GM11168 (cell line): ENCODE measurements around the gene APOL1.
"Not testable (repeated sequence)": the region's sequence is repeated elsewhere in the genome, so short reads cannot be mapped to it uniquely, and the experiment has no call there.

ENCODE experiments used
- in situ Hi-C: fragments of 300-500 bp; cut with MboI; formaldehyde crosslinking; loops from one replicate; pipeline ENCODE4 v1.12.0; 2022; ENCODE audit warnings: low sequenced_read_pairs; ENCODE audit not compliant: unreplicated experiment

APOL1 gene

GRCh38 chr22:36243986-36244385 lies 8.9 kb upstream of the APOL1 start:
- in situ Hi-C loops: no loop called here

- in situ Hi-C loops: no loop called here
These were observed 8.2 kb upstream of the APOL1 start for GRCh38 chr22:36244522-36245391.

DNA sequence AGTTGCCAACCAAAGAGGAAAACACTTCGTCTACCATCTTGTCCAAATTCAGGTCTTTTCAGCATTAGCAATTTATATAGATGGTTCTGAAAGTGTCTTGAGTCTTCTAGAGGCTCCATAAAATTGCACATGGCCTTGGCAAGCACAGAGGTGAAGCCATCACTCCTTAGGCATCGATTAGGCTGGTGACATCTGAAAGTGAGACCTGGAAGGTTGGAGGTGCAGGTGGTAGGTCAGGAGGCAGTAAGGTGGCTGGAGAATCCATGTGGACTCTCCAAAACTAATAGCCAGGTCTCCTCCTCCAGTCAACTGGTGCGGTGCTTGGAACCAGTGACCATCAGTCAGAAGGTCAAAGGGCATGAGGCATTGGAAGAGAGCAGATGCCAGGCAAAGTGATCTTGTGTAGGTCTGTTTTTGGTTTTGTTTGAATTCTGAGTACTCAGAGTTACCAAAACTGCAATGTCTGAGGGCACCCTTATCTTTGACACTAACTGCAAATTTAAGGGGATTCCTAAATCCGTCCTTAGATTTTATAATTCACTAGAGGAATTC lies 7.1 kb upstream of the APOL1 start:
- in situ Hi-C loops: no loop called here

- in situ Hi-C loops: no loop called here
These were observed 6.2 kb upstream of the APOL1 start for GRCh38 chr22:36246718-36247117.

DNA sequence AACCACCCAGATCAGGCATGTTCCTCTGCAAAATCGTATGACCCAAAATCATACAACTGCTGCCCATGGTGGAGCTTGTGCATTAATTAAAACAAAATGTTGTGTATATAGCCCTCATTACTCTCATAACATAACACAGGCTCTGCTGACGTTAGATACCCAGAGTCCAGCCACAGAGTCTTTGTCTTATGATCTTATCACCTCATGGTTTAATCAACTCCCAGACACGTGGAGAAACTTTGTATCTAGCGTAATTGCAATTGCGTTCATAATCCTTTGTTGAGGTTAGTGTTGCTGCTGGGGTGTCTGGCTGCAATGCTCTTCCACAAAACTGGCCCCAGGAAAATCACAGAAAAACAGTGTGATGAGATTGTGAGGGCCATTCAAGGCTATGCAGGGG lies 5.0 kb upstream of the APOL1 start:
- in situ Hi-C loops: no loop called here

DNA sequence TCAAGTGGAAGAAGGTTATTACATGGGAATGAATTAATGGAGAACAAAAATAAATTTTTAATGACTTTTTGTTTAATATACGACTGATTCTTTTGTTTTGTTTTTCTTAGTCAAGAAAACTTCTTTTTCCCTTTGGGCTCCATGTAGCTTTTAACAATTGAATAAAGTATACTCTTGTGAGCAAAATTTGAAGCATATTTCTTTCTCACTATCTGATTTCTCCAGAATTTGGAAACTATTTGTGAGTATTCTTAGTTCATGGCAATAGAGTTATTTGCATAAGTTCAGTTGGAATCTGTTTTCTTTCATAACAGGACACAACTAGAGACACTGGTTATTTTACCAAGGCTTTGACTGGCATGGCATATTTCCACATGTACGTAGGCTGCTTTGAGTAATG lies 3.8 kb upstream of the APOL1 start:
- in situ Hi-C loops: no loop called here

DNA sequence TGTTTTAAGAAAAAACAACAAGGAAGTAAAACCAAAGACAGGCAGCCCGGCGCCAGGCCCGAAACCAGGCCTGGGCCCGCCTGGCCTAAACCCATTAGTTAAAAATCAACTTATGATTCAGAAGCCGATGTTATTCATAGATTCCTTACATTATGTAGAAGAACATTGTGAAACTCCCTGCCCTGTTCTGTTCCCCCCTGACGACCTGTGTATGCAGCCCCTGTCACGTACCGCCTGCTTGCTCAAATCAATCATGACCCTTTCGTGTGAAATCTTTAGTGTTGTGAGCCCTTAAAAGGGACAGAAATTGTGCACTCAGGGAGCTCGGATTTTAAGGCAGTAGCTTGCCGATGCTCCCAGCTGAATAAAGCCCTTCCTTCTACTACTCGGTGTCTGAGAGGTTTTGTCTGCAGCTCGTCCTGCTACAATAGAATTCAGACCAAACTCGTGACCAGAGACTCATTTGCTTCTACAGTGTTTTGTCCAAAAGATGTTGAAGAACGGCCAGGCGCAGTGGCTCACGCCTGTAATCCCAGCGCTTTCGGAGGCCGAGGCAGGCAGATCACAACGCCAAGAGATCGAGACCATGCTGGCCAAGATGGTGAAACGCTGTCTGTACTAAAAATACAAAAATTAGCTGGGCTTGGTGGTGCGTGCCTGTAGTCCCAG lies 2.5 kb upstream of the APOL1 start:
- in situ Hi-C loops: not testable (repeated sequence)

DNA sequence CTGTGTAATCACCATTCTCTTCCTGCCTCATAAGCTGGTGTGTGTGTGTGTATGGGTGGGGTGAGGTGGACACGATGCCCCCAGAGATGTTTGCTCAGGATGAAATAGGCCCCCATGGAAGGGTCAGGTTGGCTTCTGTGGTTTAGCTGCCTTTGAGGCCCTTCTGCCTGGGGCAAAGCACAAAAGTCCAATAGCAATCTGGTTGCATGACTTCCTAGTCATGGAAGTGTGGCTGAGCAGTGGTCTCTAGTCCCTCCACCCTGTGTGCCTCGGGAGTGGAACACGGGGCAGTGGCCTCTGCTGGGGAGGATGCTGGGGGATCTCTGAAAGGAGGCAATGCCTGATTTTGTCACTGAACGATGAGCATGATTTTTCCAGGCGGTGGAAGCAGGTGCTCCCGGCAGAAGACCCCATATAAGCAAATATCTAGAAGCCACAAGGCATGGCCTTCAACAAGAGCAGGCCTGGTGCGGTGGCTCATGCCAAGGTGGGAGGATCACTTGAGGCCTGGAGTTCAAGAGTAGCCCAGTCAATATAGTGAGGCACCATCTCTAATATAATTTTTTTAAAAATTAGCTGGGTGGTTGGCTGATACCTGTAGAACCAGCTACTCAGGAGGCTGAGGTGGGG lies 839 bp upstream of the APOL1 start:
- in situ Hi-C loops: not testable (repeated sequence)

DNA sequence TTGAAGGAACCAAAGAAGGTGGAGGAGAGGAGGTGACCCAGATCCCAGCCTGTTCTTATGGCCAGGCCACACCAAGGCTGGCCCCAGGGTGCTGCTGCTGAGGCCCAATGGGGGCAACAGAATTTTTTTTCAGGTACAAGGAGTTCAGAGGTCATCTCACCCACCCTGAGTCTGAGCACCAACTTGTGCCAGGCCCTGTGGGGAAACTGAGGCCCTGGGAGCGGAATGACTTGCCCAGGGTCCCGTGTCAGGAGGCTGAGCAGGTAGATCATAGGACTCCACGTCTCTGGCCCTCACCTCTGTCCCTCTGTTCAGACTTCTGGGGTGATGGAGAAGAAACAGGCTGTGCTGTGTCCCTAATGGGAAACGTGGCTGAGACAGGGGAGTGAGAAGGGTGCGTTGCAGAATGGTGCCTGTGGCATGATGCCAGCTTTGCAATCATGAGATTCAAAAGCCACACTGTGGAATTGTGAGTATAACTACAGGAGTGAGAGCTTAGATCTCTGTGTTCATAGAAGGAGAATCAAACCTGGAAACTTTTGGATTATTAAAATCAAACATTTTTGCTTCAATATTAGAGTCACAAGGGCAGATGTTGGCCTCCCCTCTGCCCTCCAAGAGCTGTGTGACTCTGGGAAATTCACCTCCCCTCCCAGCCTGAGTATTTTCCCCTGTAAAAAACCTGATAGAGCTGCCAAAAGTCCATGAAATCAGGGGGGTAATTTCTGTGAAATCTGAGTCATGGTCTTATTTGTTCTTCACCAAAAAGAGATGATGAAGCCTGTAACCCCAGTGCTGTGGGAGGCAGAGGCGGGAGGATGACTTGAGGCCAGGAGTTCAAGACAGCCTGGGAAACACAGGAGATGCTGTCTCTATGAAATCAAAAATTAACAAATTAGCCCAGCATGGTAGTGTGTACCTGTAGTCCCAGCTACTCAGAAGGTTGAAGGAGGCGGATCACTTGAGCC lies 874 bp downstream of the APOL1 start:
- in situ Hi-C loops: no loop called here

DNA sequence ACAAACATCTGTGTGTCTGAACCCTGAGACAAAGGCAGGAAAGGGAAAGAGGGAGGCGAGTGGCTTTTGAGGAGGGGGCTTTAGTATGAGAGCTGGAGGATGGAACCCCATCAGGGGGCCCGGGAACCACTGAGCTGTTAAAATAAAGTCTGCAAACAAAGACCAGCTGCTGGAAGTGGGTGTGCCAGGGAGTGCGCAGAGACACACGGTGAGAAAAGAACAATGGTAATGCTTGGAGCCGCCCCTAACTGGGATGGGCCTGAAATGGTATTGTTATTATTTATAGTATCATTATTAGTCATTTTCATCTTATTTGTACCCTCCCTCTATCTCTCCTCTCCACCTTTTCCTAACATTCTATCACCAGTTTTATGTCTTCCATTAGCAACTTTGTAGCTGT lies 2.6 kb downstream of the APOL1 start:
- in situ Hi-C loops: not testable (repeated sequence)

DNA sequence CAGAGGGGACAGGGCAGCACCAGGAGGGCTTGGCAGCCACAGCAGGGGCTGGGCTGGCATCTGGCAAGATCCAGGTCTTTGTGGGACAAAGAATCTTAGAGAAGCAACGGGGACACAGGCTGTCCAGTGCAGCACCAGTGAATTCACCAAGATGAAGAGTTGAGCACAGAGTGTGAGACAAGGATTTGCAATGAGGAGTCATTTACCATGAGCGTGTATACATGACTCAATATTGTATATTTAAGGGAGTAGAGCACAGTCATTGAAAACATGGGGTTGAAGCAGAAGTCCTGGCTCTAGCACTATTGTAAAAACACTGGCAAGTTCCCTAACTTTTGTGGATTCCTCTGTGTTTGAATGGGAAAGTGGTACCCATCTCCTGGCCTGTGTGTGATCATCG lies 3.5 kb downstream of the APOL1 start:
- in situ Hi-C loops: no loop called here

DNA sequence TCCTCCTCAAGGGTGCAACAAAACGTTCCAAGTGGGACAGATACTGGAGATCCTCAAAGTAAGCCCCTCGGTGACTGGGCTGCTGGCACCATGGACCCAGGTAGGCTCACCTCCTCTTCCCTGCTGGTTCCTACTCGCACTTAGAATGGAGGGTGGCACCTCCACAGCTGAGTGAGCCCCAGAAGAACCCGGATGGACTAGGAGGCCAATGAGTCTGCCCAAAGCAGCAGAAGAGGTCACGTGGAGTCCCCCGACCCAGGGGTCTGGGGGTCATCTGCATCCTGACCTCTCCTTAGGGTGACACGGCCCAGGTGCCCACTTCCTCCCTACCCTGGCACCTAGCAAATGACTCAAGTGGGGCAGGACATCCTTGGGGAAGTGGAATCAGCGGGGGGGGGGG lies 4.4 kb downstream of the APOL1 start:
- in situ Hi-C loops: no loop called here

DNA sequence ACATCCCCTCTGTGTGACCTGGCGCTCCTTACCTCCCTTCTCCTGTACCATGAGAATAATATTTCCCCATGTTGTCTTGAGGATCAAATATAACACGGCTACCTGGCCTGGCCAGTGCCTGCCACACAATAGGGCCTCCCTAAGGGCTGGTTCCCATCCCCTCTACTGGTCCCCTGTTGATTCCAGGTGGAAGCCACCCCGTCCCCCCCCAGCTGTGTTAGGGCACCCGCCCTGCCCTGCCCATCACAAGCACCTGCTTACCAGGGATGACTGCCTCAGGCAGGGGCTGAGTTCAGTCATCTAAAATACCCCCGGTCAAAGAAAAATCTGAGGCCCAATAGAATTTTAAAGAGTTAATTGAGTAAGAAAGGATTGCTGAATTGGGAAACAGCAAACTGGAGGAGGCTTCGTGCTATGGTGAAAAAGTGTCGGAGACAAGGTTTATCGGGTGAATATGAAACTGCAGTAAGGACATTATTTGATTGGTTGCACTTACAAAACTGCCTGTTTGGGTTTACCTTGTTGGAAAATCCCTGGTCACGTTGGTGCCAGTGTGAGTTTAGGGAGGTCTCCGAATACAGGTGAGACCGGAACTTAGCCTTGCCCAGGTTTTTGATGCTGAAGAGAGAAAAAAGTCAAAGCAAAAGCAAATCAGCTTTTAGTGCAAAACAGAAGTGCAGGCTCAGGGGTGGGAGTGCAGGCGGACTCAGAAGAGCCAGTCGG lies 5.2 kb downstream of the APOL1 start:
- in situ Hi-C loops: no loop called here

DNA sequence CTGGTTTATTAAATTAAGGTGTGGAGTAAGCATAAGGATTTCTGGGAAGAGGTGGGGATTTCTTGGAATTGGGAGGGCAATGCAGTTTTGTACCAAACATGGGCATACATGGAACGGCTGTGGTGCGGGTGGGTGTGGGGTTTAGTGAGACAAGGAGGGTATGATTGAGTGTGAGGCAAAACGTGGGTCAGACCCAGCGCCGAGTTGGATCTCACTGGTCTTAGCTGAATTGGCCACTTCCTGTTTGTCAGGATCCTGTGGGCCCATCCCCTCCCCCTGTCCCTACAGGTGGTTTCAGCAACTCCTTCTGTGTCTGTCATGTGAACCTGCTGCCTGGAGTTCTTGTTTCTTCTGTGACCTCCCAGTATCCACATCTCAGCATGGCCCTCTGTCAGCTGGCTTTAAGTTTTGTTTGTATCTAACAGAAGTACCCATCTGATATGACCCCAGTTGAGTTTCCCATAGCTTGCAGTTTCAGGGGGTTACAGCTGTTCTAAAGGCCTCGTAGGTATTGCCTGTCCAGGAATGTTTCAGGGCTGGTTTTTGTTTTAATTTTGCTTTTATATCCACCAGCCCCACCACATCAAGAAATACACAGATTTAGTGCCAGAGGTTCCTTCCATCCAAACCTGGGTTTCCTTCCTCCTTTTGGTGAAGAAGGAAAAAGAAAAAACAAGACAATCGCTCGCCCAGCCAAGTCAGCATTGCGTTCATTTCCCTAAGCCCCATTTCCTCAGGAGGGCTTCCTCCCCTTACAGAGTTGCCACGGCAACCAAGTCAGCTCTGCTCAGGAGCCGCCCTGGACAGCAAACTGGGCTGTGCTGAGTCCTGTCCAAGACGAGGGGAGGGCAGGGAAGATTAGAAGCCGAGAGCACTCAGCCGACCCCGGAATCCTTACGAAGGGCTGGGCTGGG lies 6.0 kb downstream of the APOL1 start:
- in situ Hi-C loops: no loop called here

DNA sequence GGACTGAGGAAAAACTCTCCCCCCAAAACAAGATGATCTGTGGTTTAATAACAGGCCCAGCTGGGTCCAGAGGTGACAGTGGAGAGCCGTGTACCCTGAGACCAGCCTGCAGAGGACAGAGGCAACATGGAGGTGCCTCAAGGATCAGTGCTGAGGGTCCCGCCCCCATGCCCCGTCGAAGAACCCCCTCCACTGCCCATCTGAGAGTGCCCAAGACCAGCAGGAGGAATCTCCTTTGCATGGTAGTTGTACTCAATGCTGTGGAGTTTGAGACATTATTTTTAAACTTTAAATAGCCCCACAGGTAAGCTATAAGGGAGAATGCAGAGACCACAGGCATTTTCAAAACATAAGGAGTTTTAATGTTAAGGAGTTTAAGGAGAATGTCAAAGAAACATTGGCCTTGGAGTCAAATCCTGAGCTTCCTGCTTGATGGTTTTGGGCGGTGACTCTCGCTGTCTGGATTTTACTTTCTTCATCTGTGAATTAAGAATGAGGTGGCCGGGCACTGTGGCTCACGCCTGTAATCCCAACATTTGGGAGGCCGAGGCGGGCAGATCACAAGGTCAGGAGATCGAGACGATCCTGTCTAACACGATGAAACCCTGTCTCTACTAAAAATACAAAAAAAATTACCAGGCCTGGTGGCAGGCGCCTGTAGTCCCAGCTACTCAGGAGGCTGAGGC lies 6.8 kb downstream of the APOL1 start:
- in situ Hi-C loops: no loop called here

DNA sequence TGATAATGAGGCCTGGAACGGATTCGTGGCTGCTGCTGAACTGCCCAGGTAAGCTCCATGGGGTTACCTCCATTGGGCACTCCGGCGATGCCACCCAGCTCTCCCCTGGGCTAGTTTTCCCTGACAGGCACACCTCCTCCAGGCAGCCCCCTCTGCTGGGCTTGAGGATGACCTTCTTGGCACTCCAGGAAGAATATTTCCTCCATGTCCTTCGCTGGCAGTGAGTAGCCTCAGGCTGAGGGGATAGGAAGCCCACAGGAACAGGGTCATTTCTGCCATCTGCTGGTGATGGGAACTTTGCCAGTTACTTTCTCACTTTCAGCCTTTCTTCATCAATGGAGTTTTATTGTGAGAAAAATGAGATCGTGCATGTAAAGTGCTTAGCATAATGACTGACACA lies 8.7 kb downstream of the APOL1 start:
- in situ Hi-C loops: not testable (repeated sequence)

DNA sequence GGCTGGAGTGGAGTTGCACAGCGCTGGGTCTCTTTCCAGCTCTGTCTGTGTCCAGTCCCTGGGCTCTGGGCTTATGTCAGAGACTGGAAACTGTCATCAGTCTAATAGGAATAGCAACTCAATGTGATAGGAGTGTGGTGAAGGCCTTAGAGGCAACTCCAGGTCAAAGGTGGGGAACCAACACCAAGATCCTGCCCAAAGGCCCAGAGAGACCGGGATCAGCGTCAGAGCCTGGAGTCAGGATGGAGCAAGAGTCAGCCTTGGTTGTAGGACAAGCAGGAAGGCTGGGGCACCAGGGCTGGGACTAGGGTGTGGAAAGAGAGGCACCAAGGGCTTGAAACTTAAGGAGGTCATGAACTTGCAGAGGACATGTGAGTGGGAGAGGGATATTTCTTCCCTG lies 9.4 kb downstream of the APOL1 start:
- in situ Hi-C loops: not testable (repeated sequence)

DNA sequence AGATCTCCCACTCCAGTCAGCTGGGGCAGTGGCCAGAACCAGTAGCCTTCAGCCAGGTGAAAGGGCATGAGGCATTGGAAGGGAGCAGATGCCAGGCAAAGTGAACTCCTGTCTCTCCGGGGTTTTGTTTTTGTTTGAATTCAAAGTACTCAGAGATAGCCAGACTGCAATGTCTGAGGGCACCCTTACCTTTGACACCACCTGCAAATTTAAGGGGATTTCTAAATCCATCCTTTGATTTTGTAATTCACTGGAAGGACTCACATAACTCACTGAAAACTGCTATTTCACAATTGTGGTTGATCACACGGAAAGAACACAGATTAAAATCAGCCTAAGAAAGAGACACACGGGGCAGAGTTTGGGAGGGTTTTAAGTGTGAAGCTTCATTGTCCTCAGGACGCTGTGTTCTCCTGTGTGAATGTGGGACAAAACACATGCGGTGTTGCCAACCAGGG lies 10.3 kb downstream of the APOL1 start:
- in situ Hi-C loops: not testable (repeated sequence)
